GF-D8 (cell line): Measurements from ENCODE around the gene CASZ1.

Experiments used
- DNase-seq: peaks from one replicate; lab custom pipeline; 2025; lab: John Stamatoyannopoulos, UW

The CASZ1 gene

DNA sequence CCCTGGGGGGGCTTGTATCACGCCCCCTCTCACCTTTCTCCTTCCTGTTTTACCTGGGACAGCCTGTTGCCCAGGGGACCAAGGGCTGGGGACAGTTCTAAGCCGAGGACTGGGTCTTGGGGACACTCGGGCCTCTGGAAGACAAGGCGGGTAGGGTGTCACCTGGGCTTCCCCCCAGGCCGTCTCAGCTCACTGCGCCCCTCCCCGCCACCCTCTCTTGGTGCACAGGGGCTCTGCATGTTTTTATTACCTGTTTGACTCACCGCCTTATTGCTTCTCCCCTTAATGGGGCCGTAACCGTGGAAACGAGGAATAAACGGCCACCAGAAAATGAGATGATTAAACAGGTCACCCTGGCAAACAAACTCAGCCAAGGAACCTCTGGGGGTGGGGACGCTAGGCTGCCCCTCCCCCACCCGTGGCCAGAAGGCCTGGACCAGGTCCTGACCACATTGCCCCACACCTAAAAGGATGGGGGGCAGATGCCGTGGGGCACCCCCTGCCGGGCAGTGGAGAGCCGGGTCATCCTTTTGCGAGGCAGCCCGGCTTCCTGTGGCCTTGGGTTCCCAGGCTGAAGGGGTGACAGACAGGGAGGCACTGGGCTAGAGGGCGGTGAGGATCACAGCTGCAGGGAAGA is 109.9 kb downstream of the CASZ1 start:
- DNase-seq = no peak

DNA sequence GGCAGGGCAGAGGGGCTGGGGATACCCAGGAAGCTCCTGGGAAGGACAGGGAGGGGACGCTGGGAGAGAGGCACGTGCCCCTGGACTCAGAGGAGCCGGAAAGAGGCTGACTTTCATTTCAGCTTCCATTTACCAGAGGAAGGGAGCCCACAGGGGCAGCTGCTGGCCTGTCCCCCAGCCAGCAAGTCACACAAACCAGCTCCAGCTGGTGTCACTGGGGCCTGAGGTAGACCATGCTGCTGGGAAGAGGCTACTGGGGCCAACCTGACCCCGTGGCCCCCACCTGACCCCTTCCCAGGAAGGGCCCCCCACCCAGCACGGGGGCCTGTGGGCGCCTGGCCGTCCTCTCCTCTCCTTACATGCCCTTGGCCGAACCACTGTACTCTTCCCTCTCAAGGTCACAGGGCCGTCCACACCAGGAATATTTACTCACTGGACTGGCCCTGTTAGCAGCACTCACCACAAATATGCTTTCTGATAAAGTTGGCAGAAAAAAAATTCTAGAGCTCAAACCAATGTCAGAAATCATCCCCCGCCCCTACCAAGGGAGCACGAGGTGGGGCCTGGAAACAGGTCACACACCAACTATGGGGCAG is 110.5 kb downstream of the CASZ1 start:
- DNase-seq = no peak

DNA sequence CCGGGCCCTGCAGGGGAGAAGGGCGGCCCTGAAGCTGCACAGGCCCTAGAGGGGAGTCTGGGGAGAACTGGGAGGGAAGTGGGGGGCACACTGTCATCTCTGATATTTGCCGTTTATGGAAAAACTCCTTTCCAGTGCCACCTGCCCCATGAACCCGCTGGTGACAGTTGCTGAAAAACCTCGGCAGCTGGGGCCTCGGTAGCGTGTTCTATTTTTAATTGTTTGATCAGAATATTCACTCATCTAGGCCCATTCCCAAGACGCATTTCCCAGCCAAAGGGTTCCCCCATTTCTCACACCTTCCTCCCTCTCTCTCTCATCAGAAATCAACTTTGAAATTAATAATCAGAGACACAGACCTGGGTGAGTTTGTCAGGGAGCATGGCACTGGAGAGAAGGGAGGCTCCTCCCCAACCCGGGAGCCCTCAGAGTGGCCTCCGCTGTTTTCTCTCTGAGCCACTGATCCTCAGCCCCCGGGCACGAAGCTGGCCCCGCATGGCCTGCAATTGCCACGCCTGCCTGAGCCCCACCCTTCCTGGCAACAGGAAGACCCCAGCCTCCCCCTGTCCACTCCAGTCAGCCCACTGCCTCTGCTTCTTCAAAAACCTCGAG is 111.1 kb downstream of the CASZ1 start:
- no peak for DNase-seq

DNA sequence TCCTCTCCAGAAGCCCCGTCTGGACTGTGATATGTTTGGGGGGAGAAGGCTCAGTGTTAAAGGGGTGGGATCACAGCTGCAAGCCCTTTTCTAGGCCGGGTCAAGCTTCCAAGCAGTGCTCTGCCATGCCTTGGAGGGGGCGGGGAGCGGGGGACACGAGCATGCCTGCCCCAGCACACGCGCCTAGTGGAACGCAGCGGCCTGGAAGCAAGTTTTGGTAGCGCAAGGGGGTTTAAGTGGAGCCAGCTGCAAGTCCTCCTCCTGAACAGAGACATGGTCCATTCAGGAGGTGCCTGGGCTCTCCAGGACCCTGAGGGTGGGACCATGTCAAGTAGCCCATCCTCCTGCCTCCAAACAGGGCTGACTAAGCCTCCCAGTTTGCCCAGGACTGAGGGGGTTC is 112.2 kb downstream of the CASZ1 start:
- no peak for DNase-seq

DNA sequence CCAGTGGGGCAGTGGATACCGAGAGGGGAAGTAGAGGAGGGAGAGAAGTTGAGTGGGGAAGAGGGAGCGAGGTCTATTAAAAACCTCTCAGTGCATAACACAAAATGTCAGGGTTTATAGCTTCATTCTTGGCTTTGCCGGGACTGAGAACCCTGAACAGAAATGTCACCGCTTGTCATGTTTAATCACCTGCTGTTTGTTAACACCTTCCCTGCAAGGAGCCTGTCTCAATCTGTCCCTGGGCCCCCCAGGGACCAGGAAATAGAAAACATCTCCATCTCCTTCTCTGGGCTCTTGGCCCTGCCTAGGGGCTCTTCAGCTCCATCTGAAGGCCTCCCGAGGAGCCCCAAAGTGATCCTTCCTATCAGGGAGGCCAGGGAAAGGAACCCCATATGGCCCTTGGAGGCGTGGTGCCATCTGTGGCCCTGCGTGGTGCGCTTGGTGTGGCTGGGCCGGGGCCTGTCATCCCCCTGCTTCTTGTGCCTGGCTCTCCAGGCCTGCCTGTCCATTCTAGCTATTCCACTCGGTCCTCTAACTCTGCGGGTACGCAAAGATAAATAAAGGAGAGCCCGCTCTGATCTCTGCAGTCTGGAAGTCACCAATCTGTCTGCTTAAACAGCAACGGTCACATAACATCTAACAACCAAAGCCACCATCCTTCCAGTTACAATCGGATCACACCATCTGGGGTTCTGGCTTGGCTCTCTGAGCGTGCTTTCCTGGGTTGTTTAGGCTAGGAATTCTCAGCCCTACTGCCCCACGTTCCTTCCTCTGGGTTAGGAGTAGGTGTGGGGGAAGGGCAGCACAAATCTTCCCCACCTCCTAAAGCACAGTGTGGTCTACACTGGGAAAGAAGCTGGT is 113.8 kb downstream of the CASZ1 start:
- no peak for DNase-seq

DNA sequence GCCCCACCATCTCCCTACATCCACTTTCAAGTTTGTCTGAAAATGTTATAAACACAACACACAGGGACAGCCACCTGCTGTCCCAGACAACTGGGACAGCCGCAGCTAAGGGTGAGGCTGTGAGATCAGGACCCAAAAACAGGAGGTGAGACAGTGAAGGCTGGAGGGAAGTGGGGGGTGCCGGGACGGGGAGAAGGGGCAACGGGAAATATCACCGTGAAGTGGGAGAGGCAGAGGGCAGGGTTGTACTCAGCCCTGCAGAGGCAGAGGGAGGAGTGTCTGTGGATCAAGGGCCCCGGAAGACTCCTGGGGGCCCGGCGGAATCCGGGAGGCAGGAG is 114.4 kb downstream of the CASZ1 start:
- DNase-seq = no peak

DNA sequence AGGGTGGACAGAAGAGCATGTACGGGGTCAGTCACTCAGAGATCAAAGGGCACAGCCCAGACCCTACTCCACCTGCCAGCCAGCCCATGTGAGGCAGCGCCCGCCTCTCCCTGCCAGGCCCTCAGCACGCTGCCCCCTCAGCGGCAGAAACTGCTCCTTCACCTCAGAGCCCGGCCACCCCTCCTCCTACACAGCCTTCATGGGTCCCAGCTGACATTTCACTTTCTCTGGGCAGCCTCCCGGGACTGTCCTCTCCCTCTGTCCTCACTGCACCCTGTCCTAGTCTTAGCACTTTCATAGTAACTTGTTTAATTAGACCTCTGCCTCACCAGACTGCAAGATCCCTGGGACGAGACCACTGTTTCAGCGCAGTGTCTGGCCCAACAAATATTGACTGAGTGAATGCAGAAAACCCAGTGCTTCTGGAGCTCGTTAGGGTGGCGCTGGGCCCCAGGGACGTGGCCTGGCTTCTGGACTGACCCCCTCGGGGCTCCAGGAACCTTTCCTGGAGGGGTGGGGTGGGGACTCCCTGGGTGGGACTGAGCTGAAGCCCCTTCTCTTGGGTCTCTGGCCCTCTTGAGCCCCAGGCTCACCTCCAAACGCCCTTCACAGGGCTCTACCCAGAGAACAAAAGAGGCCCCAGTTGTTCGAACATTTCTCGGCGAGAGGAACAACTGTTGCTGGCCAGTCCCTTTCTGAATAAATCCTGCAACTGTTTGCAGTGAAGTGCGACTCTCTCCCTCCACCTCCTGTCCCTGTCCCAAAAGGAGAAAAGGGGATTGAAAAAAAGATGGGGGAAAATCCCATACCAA is 114.9 kb downstream of the CASZ1 start:
- no peak for DNase-seq

DNA sequence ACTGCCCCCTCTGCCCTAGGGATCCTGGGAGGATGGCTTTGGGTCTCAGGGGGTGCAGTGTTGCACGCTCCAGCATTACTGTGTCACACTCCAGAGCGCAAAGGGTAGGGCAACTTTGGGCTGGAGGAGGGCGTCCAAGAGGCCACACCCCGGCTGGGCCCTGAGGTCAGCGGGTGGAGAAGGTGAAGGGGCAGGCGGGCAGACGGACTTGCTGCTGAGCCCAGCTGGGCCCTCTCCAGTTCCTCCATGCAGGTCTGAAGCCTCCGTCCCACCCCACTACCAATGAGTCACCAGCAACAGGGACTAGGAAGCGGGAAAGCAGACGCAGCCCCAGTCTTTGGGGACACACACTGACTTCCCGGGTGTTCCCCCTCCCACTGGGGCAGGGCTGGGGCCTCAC is 116.0 kb downstream of the CASZ1 start:
- no peak for DNase-seq

DNA sequence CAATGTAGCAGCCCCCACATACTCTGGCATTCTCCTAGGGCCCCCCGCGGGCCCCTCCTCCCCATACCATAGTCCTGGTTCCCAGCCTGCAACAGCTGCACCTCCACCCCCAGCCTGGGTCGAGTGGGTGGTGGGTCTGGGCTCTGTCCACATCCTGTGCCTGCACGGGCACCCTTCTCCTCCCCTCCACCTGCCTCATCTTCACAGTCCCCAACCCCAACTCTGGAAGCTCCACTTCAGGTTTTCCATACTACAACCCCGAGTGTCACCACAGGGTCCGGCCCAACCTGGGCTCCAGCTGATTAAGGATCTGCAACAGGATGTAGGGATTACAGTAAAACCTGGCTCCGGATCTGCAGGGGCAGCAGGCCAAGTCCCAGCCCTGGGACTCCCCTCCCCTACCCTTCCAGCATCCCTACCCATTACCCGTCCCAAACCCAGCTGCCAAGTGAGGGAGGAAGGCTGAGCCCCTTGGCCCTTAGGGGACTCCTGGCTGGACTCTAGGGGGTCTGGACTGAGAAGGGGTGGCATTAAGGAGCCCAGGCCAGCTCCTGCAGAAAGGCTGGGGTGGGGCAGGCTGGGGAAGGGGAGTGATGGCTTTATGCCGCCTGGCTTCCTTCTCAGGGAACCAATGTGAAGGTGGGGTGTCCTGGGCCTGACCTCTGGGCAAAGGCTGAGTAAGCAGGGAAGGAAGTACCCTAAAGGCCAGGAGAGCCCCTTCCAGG is 116.8 kb downstream of the CASZ1 start:
- DNase-seq = no peak

DNA sequence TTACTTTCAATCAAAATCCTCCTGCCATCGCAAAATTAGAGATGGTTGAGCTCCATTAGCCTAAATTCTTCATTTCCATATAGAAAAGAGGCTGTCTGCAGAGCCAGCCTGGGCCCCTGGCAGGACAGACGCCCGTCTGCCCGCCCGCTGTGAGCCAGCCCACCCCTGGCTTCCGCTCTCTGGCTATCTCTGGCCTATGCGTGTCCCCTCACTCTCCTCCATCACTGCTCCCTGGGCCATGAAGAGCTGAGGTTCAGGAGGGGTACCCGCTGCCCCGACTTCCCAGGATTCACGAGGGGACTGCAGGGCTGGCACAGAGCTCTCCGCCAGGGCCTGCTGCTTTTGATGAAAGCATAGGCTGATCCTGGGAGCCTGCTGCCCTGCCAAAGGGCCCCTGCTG is 117.6 kb downstream of the CASZ1 start:
- DNase-seq = no peak

DNA sequence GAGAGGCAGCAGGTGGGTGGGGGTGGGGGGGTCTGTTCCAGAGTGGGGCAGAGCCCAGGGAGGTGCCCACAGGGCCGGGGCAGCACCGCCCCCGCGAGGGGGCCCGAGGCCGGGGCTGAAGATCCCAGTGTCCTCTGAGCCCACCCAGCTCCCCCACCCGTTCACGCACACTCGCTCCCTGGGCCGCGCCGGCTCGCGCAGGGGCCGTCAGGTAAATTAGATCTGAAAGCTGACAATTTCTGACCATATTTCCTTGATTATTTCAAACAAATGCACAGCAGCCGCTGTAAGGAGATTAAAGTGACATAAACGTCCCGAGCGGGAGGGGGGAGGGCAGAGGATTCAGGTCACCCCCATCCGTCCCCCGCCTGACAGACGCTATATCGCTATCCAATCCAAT is 118.0 kb downstream of the CASZ1 start:
- DNase-seq = no peak

DNA sequence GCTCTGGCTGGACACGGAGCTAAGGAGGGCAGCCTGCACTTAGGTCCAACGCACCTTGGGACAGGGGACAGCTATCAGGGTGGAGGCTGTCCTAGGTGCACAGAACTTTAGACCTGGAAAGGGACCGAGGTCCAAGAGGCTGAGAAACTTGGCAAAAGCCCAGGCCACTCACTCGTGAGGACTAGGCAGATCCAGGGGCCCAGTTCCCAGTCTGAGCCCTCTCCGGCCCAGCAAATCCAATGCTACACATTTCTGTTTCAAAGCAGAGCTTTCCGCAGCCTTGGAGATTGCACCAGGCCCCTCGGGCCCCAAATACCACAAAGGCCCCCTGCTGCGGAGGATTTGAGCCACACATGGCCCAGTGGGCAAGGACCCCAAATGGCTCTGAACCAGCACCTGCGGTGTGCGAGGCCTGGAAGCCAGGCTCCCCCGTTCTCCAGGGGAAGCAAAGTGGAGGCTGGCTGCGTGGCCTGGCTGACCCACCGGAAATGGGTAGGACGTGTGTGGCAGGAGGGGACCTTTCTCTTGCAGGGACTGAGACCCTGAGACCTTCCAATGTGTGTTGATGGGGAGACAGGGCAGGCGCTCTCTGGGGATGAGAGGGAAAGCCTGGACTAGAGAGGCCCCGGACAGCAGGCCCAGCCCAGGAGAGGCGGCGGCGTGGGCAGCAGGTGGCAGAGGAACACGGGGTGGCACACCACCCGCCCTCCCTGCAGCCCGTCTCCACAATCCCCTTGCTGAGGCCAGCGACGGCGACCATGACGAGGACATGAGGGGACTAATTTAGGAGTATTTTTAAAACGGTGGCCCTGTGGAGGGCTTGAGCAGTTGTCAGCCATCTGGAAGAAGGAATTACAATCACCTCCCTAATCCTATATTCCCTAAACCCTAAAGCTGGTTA is 118.7 kb downstream of the CASZ1 start:
- DNase-seq = no peak

DNA sequence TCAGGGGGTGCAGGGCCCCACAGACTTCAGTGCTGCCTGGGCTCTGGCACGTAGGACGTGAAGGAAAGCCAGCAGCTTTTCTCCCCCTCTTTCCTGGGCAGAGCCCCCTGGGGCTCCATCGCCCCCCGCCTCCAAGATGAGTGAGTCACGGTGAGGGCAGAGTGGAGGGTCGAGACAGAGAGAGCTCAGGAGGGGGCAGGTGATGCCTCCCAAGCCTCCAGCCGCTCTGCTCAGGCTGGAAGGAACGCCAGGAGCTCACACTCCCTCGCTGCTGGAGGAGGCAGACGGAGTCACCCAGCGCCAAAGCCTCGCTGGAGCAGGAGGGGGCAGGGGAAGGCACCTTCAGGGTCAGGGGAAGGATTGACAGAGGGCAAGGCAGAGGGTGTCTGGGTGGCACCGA is 119.5 kb downstream of the CASZ1 start:
- no peak for DNase-seq

DNA sequence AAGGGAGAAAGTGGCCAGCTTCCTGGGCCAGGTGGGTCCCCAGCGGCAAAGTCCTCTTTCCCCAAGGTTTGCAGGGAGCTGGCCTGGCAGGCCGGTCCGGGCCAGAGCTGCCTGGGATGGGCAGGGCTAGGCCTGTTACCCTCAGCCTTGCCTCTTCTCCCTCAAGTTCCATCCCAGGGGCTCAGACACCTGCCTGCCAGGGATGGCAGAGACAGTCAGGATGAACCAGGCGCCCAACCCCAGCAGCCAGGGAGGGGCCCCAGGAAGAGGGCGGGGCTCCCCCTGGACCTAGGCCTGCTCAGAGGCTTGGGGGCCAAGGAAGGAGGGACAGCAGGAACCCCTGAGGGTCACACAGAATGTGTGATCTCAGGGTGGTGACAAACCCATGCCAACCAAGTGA is 120.6 kb downstream of the CASZ1 start:
- no peak for DNase-seq

DNA sequence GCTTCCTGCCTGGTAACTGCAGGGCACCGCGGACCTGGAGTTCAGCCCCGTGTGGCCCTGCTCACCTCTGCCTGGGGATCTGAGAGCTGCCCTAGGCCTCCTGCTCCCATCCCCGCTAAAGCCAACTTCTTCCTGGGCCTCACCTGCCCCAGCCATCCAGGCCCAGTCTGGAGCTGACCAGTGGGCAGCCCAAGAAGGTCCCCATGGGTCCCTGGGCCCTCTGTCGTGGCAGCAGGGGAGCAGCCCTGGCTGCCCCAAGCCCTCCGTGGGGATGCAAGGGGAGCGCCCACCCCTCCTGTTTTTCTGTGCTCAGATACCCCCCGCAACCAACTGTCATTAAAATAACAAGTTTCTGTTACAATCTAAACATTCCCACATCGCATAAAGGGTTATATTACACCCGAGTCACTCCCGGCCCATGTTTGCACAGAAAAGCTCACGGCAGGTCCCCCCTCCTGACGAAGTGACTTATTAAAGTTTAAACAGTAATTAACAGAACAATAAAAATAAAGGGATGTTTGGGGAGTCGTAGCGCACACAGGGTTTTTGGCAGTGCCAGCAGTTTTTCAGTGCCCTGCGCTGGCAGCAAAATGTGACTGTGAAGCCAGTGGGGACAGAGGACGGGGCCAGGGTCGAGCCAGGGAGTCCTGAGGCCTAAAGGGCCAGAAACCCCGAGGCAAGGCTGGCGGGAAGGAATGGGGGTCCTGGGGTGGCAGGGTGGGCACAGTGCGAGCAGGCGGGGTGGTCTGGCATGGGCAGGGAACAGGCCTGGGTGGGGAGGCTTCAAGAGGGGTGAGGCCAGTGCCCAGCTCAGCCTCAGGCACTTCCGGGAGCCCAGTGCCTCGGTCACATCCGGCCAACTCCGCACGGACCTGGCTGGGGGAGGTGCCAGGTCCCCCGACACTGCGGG is 121.5 kb downstream of the CASZ1 start:
- DNase-seq = no peak

DNA sequence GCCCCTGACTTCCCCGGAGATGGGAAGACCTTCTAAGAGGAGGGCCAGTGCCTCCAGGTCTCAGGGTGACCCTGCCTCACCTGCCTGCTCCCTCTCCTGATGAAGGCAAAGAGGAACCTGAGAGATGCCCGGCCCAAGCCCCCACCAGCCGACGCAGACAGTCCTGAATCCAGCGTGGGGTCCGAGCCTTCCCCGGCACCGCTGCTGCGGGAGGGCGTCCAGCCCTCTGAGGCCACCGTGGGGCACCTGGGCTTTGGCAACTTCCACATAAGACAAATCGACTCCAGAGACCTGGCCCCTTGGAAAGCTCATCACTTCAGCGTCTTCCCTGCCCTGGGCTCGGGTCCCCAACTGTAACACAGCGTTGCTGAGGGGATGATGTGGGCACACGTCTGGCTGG is 122.2 kb downstream of the CASZ1 start:
- DNase-seq = no peak

DNA sequence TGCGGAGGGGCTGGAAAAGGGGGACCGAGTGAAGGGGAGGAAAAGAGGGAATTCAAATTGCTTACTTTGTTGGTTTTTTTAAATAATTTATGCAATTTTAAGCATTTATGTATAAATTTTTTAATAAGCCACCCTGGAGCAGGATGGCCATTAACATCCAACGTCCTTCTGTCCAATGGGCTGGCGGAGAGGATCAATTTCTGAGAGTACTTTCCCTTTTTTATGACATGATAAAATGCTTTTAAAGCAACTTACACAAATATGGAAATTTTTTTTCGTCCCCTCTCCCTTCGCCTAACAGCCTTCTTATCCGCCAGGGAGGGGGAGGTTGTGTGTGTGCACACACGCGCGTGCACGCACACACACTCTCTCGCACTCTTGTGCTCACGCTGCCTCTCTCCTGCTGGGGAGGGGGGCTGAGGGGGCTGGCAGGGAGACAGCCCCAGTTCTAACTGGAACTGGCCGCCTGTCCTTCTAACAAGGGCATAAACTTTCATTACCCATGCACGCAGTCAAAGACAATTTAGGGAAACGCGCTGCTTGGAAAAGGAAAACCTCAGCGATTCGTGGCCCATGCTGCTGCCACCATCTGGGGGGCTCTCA is 123.2 kb downstream of the CASZ1 start:
- no peak for DNase-seq

DNA sequence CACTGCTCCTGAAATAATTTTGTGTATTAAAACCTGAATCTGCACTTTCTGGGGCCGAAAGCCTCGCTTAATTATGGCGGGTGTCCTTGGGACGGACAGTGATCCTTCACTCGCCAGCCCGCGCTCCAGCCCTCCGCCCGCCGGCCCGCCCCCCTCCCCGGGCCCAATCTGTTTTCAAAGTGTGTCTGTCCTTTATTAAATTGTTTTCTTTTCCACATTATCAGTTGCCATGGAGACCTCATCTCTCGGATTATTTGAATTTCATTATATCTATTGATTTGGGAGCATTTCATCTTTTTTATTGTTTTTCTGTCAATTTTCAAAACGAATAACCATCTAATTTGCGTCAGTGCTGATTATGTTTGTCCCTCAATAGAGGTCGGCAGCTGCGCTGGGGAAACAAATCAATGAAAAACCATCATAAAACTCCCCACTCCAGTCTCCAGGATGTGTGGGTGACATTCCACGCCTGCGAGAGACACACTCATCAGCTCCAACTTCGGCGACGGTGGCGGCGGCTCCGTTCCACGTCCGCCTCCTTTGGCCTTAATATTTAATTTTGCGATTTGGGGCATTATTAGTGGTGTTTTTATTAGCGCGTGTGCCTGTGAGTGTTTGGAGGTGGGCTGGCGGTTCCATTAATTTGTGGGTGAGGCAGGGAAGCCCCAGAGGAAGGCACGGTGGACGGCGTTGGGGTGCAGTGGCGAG is 123.9 kb downstream of the CASZ1 start:
- DNase-seq = no peak
